Kidney epithelial cell (primary cell): ENCODE results near the gene ERCC6. TPM values are rescaled to one million over a fixed set of nuclear protein-coding genes. Genes with fewer than 3 reads are reported as not detected.

Experiments used
- DNase-seq: peaks from one replicate; pipeline ENCODE4 v3.0.0-alpha.2; 2010; ENCODE audit warnings: low read depth
- H3K27me3 ChIP-seq: 2 replicates; pipeline ENCODE4 v1.6.0; 2011; ENCODE audit warnings: low read length; ENCODE audit not compliant: control insufficient read depth, insufficient read depth
- H3K36me3 ChIP-seq: 2 replicates; pipeline ENCODE4 v1.5.1; 2011; ENCODE audit warnings: low read length; ENCODE audit not compliant: control insufficient read depth, insufficient read depth
- H3K4me3 ChIP-seq: 2 replicates; pipeline ENCODE4 v1.5.1; 2011; ENCODE audit warnings: low read depth, mild to moderate bottlenecking, control low read depth, low read length
- total RNA-seq: library from RNA; depleted of rRNA; stranded (reverse); fragments of >200 nt; gene quantifications from 2 replicates; pipeline ENCODE4 v1.2.3, GENCODE V29; 2015
- TF ChIP-seq, protein P1 (sequence below): IDR thresholded peaks from 2 replicates; pipeline ENCODE4 v1.5.1; 2011; ENCODE audit warnings: mild to moderate bottlenecking, moderate library complexity, low read length, control low read depth, inconsistent platforms; ENCODE audit not compliant: insufficient read depth, poor library complexity, severe bottlenecking

ERCC6 gene
- total RNA-seq, 1 donor from 2014 or later, result 7.3 TPM

DNA sequence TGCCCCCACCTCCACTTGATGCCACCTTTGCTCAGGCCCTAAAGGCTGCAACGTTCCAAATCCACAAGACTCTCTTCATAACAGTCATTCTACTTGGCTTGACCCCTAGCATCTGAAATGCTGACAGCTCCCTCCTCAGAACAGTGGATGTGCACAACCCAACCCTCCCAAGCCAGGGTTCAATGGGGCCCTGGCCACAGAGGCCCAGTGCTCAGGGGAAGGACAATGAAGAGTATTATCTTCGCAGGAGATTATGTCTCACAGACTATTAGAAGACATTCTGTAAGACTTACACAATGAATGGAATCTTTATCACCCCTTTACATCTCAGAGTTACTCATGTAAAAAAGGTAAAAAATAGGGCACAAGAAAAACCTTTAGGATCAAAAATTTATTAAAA is 20.4 kb downstream of the ERCC6 start:
- no peak overlapping the region for H3K4me3 ChIP-seq
- no peaks in the 10 kb centered on the region for H3K27me3 ChIP-seq
- TF ChIP-seq, protein P1, sequence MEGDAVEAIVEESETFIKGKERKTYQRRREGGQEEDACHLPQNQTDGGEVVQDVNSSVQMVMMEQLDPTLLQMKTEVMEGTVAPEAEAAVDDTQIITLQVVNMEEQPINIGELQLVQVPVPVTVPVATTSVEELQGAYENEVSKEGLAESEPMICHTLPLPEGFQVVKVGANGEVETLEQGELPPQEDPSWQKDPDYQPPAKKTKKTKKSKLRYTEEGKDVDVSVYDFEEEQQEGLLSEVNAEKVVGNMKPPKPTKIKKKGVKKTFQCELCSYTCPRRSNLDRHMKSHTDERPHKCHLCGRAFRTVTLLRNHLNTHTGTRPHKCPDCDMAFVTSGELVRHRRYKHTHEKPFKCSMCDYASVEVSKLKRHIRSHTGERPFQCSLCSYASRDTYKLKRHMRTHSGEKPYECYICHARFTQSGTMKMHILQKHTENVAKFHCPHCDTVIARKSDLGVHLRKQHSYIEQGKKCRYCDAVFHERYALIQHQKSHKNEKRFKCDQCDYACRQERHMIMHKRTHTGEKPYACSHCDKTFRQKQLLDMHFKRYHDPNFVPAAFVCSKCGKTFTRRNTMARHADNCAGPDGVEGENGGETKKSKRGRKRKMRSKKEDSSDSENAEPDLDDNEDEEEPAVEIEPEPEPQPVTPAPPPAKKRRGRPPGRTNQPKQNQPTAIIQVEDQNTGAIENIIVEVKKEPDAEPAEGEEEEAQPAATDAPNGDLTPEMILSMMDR, result no peak
- DNase-seq, result no peak
- H3K36me3 ChIP-seq, result no peaks in the 10 kb centered on the region

DNA sequence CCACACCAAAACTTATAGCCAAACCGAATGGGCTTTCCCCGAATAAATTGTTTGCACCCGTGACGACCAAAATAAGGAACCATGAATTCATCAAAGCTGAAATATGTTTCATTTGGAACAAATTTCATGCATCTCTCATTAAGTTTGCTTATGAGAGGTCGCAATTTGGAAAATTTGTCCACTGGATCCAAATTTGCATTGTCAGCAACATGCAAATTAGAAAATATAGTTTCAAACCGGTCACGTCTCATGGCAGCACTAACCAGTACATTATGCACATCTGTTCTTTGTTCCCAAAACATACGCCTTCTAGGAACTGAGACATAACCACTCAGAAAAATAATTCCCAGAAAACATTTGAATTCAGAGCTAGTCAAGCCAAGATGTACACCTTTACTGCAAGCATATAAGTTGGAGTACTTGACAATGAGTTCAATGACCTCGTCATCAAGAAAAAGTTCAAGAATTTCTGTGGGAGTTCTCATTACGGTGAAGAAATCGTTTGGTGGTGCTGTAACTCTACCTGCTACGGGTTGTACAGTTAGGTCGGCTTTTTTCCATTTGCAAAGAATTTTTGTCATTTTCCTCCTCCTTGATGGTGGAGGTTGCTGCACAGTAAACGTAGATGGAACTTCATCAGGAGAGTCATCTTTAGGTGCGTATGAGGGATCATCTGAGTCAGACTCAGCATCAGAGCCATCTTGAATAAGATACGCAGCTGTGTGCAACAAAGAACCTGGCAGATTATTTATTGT is 22.5 kb downstream of the ERCC6 start:
- no peak overlapping the region for H3K4me3 ChIP-seq
- DNase-seq, result no peak
- H3K36me3 ChIP-seq, result no peaks in the 10 kb centered on the region
- TF ChIP-seq, protein P1, result no peak
- no peaks in the 10 kb centered on the region for H3K27me3 ChIP-seq

DNA sequence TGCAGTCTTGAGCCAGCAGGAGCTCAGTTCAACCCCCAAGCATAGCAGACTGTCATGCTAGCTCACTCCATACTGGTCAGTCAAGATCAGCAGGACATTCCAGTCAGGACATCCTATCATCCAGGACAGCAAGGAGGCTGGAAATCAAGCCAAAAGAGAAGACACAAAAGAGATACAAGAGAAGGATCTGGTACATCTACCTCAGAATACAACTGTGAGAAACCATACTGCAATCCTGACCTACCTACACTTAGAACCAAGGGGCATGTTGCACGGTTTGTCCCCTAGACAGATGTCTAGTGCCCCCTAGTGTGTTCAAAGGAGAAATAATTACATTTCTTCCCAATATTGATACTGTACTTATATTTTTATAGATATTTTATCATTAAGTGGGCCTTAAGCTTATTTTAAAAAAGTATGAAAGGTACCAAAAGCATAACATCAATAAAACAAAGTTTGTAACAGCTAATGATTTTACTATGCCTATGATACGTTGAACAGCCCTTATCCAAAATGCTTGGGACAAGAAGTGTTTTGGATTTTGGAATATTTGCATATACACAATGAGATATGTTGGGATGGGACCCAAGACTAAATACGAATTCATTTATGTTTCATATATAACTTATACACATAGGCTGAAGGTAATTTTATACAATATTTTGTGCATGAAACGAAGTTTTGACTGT is 26.7 kb downstream of the ERCC6 start:
- TF ChIP-seq, protein P1, result peak; percentile 68
- no peak overlapping the region for H3K4me3 ChIP-seq
- no peak for DNase-seq
- no peaks in the 10 kb centered on the region for H3K27me3 ChIP-seq
- no peaks in the 10 kb centered on the region for H3K36me3 ChIP-seq

DNA sequence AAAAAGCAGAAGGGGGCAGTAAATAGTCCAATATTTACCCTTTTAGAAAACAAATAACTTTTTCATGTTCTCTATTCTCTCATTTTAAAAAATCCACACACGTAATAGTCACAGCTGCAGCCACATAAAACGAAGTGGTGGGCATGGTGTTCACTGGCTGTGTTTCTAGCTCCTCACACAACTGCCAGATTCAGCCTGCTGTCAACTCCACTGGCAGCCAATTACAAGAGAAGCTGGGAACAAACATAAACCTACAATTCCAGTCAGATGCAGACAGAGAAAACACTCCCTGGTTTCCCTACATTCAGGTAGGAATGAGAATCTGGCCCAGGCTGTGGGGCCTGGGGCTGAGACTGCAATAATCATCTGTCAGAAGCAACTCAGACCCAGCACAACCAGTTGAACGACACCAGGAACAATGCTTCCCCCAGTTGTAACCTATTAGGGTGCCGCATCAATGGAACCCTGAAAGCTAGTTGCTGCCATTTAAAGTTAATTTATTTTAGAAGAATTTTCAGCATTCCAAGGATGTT is 29.1 kb downstream of the ERCC6 start:
- H3K36me3 ChIP-seq, result no peaks in the 10 kb centered on the region
- TF ChIP-seq, protein P1, result no peak
- DNase-seq, result no peak
- no peaks in the 10 kb centered on the region for H3K27me3 ChIP-seq
- no peak overlapping the region for H3K4me3 ChIP-seq

DNA sequence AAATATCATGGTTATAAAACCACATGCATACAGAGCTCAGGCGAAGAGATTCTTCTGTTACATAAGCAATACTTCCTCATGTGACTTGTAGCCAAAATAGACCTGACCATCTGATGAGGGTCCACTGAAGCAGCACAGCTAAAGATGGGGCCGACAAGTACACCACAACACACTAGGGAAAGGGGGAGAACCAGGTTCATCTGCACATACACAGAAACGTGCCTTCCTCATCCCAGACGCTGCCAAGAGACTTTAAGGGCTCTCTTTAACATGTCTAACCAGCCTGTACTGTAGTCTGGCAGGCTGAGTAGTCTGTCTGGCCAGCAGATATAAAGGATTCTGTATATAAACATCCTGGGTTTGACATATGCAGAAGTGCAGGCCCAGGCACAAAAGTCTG is 30.3 kb downstream of the ERCC6 start:
- Histone ChIP-seq H3K4me3 (no peak overlapping the region), H3K27me3 (no peaks in the 10 kb centered on the region), H3K36me3 (no peaks in the 10 kb centered on the region)
- TF ChIP-seq, protein P1, result no peak
- no peak for DNase-seq
